Measurements from ENCODE around the gene EFNA1. TPM values are rescaled to one million over a fixed set of nuclear protein-coding genes. Genes with fewer than 3 reads are reported as not detected.

EFNA1 gene
- total and polyA plus RNA-seq, 2 of the 8 experiments (the other 6 are each of a cell fraction or from before 2014, with no cell fraction given), result 4.9 to 14.6 TPM

- no peak overlapping the region for H2BK15ac ChIP-seq (ENCODE audit: low read length)
- ChIA-PET POLR2A (ENCODE audit: partially characterized antibody) (interaction anchor here (0.7 to 2.3 kb wide), 3 partner anchors 8 to 68 kb away, joined by 3 to 6 read pairs (median 4); no protein-coding TSS in a partner anchor), CTCF (ENCODE audit: partially characterized antibody) (interaction anchor here (0.6 to 3.9 kb wide), 10 partner anchors 11 to 372 kb away, joined by 3 to 26 read pairs (median 3); partner anchors contain the start of genes EFNA4 and KRTCAP2)
- peaks cover 0 to 3% (median 0%) of the 10 kb centered on the region in 4 experiments; a peak in 1 of 7 replicates for H3K27me3 ChIP-seq (replicated peaks in 1 of 4; ENCODE audit: control insufficient read depth in 3 of 4, extremely low read depth in 1 of 4, insufficient read depth in 3 of 4, low read length in 3 of 4)
- H3K4ac ChIP-seq (replicated peaks; ENCODE audit: insufficient read length, low read depth, low read length), result no peak overlapping the region
- H3K79me1 ChIP-seq (ENCODE audit: low read depth, low read length), result no peaks in the 10 kb centered on the region
- no peak overlapping the region for H2BK20ac ChIP-seq (ENCODE audit: low read length)
- no peak overlapping the region for H2AK5ac ChIP-seq (ENCODE audit: low read depth, low read length)
- no peak overlapping the region for H3K4me2 ChIP-seq (ENCODE audit: insufficient read depth in 1 of 2, low read depth in 2 of 2, low read length in 2 of 2)
- H3K23ac ChIP-seq (ENCODE audit: insufficient read length), result no peak overlapping the region
- no peak overlapping the region for H3K4me3 ChIP-seq (ENCODE audit: extremely low read depth in 1 of 4, insufficient read depth in 2 of 4, low read depth in 3 of 4, low read length in 4 of 4)
- H3K36me3 ChIP-seq (ENCODE audit: control insufficient read depth in 2 of 4, insufficient read depth in 4 of 4, low read length in 3 of 4), result no peaks in the 10 kb centered on the region
- H3K14ac ChIP-seq (ENCODE audit: insufficient read length), result no peak overlapping the region
- no peak overlapping the region for H3K9ac ChIP-seq (replicated peaks in 1 of 4; ENCODE audit: extremely low read depth in 1 of 4, low read depth in 3 of 4, low read length in 3 of 4)
- H3K79me2 ChIP-seq (ENCODE audit: control insufficient read depth in 1 of 2, insufficient read depth in 2 of 2, low read length in 2 of 2), result no peaks in the 10 kb centered on the region
- no peak overlapping the region for H2BK5ac ChIP-seq (ENCODE audit: low read depth, low read length)
- H4K91ac ChIP-seq (replicated peaks; ENCODE audit: insufficient read length, low read length), result no peak overlapping the region
- no peak overlapping the region for H2BK120ac ChIP-seq (replicated peaks; ENCODE audit: low read depth, low read length)
- H3K18ac ChIP-seq (ENCODE audit: extremely low read depth, low read length), result no peak overlapping the region
- 89% methylated on average over 4 of the region's 4 CpGs; no CpG with 5 or more reads in 1 of the 2 experiments for WGBS, 2 experiments (ENCODE audit: extremely low coverage in 1 of 2, insufficient coverage in 1 of 2, insufficient read length in 1 of 2, insufficient replicate concordance in 2 of 2, low coverage in 1 of 2, low lambda C conversion rate in 2 of 2, missing lambda C conversion rate in 1 of 2)
- H2AFZ ChIP-seq (ENCODE audit: low read length), result no peak overlapping the region
- no peaks in the 10 kb centered on the region for H3K23me2 ChIP-seq (ENCODE audit: low read depth, low read length)
- H3K27ac ChIP-seq (ENCODE audit: low read depth, low read length), result no peak overlapping the region
- no peaks in the 10 kb centered on the region for H4K20me1 ChIP-seq (replicated peaks in 1 of 2; ENCODE audit: control insufficient read depth in 1 of 2, insufficient read depth in 2 of 2, low read length in 2 of 2)
- FAIRE-seq (no peak), DNase-seq (ENCODE audit: low read depth in 1 of 2, low spot score in 2 of 2) (no peak)
- H3K4me1 ChIP-seq (replicated peaks in 1 of 4; ENCODE audit: control insufficient read depth in 3 of 4, insufficient read depth in 4 of 4, low read length in 3 of 4), result no peaks in the 10 kb centered on the region
- no peak overlapping the region for H3K56ac ChIP-seq (replicated peaks; ENCODE audit: insufficient read length, low read depth, low read length)
- H3K9me3 ChIP-seq (ENCODE audit: insufficient read depth in 2 of 2, low read depth in 1 of 2, low read length in 1 of 2), result no peaks in the 10 kb centered on the region
- no peak overlapping the region for H2BK12ac ChIP-seq (ENCODE audit: low read depth, low read length)
- H4K5ac ChIP-seq (ENCODE audit: insufficient read length, low read depth, low read length), result no peak overlapping the region
- no peak overlapping the region for H4K8ac ChIP-seq (ENCODE audit: extremely low read depth, insufficient read depth, low read length)
- no peak for TF ChIP-seq RFX5 (IDR thresholded peaks at IDR 0.05; ENCODE audit: borderline replicate concordance, low read depth, low read length)
- no peak for TF ChIP-seq YY1 (IDR thresholded peaks at IDR 0.05; ENCODE audit: low read depth, low read length)
- TF ChIP-seq ATF3 (IDR thresholded peaks at IDR 0.05; ENCODE audit: insufficient read depth, low read depth, low read length), result no peak
- TF ChIP-seq E2F6 (IDR thresholded peaks at IDR 0.05), result no peak
- TF ChIP-seq EZH2 (IDR thresholded peaks at IDR 0.05; ENCODE audit: low read depth, low read length, severe bottlenecking), result no peak
- TF ChIP-seq RNF2 (IDR thresholded peaks at IDR 0.05; ENCODE audit: borderline replicate concordance, low read depth, low read length, missing control alignments, poor library complexity, severe bottlenecking), result no peak
- TF ChIP-seq HDAC6 (IDR thresholded peaks at IDR 0.05; ENCODE audit: low read depth, low read length), result no peak
- TF ChIP-seq TEAD4 (IDR thresholded peaks at IDR 0.05; ENCODE audit: low read depth, low read length), result no peak
Observed at GRCh38 chr1:155117610-155118009, 10.1 kb upstream of the EFNA1 start.

All from H1 (cell line).